Epithelial cell of esophagus (primary cell): ENCODE measurements around the gene CLSTN2.

Experiments
- DNase-seq: peaks from one replicate; pipeline ENCODE4 v3.0.0; 2010; ENCODE audit warnings: low read depth
- H3K4me3 ChIP-seq: 2 replicates; pipeline ENCODE4 v1.5.1; 2011; ENCODE audit warnings: mild to moderate bottlenecking, low read length, control low read depth
- TF ChIP-seq, protein P1 (sequence below): IDR thresholded peaks from 2 replicates; pipeline ENCODE4 v1.5.1; 2011; ENCODE audit warnings: low read depth, mild to moderate bottlenecking, low read length, control low read depth, inconsistent platforms; ENCODE audit not compliant: insufficient read depth; ENCODE audit errors: missing control alignments

CLSTN2 gene

GRCh38 chr3:140011611-140012277 lies 76.8 kb downstream of the CLSTN2 start:
- TF ChIP-seq, protein P1, sequence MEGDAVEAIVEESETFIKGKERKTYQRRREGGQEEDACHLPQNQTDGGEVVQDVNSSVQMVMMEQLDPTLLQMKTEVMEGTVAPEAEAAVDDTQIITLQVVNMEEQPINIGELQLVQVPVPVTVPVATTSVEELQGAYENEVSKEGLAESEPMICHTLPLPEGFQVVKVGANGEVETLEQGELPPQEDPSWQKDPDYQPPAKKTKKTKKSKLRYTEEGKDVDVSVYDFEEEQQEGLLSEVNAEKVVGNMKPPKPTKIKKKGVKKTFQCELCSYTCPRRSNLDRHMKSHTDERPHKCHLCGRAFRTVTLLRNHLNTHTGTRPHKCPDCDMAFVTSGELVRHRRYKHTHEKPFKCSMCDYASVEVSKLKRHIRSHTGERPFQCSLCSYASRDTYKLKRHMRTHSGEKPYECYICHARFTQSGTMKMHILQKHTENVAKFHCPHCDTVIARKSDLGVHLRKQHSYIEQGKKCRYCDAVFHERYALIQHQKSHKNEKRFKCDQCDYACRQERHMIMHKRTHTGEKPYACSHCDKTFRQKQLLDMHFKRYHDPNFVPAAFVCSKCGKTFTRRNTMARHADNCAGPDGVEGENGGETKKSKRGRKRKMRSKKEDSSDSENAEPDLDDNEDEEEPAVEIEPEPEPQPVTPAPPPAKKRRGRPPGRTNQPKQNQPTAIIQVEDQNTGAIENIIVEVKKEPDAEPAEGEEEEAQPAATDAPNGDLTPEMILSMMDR: no peak
- H3K4me3 ChIP-seq: no peak overlapping the region
- no peak for DNase-seq

DNA sequence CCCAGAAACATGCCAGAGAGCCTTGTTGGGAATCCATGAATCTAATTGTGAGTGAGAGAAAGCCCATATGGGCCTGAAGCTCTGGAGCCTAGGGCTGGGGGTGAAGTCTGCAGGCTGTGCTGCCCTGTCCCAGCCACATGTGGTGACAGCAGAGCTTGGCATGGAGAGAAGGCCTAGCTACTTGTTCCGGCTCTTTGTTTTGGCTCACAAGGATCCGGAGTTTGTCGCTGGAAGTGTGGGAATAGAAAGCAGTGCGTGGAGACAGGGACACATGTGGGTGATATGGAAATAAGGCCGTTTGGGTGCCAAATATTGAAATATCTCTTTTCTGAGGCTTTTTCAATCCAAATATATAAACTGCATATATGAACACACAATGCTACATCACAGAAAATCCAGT lies 78.2 kb downstream of the CLSTN2 start:
- H3K4me3 ChIP-seq: no peak overlapping the region
- TF ChIP-seq, protein P1: no peak
- DNase-seq: no peak

GRCh38 chr3:140014831-140015495 lies 80.0 kb downstream of the CLSTN2 start:
- H3K4me3 ChIP-seq: no peak overlapping the region
- no peak for DNase-seq
- TF ChIP-seq, protein P1: no peak

DNA sequence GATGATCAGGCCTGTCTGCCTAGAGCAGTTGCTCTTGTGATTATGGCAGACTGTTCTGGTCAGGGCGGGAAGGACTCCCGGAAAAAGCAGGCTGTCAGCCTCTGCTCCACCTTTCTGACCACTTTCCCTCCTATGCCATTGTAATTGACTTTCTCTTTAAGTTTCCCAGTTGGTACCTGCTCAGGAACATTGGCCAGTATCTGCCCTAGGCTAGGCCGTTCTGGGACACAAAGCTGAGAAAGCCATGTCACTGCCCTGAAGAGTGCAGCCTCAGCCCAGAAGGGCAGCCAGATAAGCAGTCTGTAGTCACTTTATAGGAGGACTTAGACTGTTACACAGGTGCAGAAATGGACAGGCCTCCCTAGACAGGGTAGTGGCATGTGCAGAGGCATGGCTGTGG lies 80.8 kb downstream of the CLSTN2 start:
- no peak overlapping the region for H3K4me3 ChIP-seq
- DNase-seq: no peak
- TF ChIP-seq, protein P1: no peak

DNA sequence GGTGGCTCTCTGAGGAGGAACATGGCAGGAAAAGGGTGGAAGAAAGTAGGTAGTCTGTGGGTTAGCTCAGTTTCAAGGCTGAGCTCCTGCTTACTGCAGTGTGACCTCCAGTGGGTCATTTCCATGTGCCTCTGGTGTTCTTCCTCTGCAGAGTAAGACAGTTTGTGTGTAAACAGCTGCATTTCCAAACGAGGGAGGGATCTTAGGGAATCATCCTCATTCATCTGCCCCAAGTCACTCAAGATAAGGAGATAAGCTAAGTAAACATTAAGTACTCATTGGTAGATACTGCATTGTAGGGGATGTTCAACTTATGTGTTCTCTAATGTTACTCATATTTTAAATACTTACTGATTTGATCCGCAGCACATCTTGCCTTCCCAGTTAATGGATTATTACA lies 83.6 kb downstream of the CLSTN2 start:
- TF ChIP-seq, protein P1: no peak
- H3K4me3 ChIP-seq: no peak overlapping the region
- DNase-seq: no peak

DNA sequence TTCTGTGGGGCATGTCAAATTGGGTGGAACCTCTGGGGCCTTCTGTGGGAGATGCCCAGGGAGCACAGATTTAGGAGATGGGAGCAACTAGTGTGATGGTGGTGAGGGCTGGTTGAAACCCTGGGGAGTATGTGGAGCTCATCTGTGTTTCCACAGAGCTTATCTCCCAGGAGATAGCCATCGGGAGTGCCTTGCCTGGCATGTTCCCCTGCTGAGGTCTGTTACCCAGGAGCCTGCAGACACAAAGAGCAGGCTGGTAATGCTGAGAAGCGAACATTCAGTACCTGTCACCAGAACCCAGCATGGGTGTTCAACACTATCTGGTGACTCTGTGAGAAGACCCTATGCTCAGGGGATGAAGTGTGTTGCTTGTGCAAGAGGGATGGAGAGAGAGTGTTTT lies 85.0 kb downstream of the CLSTN2 start:
- DNase-seq: no peak
- H3K4me3 ChIP-seq: no peak overlapping the region
- TF ChIP-seq, protein P1: no peak

- TF ChIP-seq, protein P1: no peak
- no peak overlapping the region for H3K4me3 ChIP-seq
- DNase-seq: no peak
Observed at GRCh38 chr3:140020541-140020940, 85.6 kb downstream of the CLSTN2 start.
